SK-N-SH (cell line): ENCODE measurements around the gene SH2D3A. TPM values are rescaled to one million over a fixed set of nuclear protein-coding genes. Genes with fewer than 3 reads are reported as not detected.

Experiments
- CTCF ChIA-PET: fragments of 300-600, 350-600 bp; formaldehyde crosslinking; extraction: SDS; loops from one replicate; lab custom pipeline; 2021; lab: Yijun Ruan, JAX
- POLR2A ChIA-PET: fragments of 350-600 bp; sonication (Branson Sonifier 250); formaldehyde crosslinking; extraction: SDS; loops from one replicate; lab custom pipeline; 2020; ENCODE audit warnings: antibody characterized with exemption, inconsistent platforms; lab: Yijun Ruan, JAX
- DNase-seq: peaks from one replicate; pipeline ENCODE4 v3.0.0; 2012
- H2AFZ ChIP-seq: fragments of 200-600 bp; sonication (generic); 2 replicates; pipeline ENCODE4 v1.8.1; 2016; ENCODE audit warnings: antibody characterized with exemption, mild to moderate bottlenecking, low read depth
- H3F3A ChIP-seq: fragments of 200-600 bp; sonication (generic); replicated peaks from 2 replicates; pipeline ENCODE3; 2016; ENCODE audit warnings: antibody characterized with exemption, mild to moderate bottlenecking; ENCODE audit not compliant: insufficient read depth
- H3K27ac ChIP-seq, 2 experiments: fragments of 200-500 bp in 1 of 2; fragments of 200-600 bp in 1 of 2; sonication (Bioruptor generic) in 1 of 2; sonication (generic), shearing (Covaris generic) in 1 of 2; 2 replicates each; pipeline versions ENCODE4 v1.5.1 to v1.6.1; 2014 to 2016; ENCODE audit warnings: low read depth in 2 of 2, inconsistent platforms in 1 of 2, low read length in 1 of 2, mild to moderate bottlenecking in 1 of 2, mixed read lengths in 1 of 2
- H3K27me3 ChIP-seq: fragments of 200-600 bp; sonication (generic), shearing (Covaris generic); 2 replicates; pipeline ENCODE4 v1.6.1; 2016; ENCODE audit warnings: mixed run types; ENCODE audit not compliant: insufficient read depth
- H3K36me3 ChIP-seq, 2 experiments: fragments of 200-500 bp in 1 of 2; fragments of 200-600 bp in 1 of 2; sonication (Bioruptor generic) in 1 of 2; sonication (generic) in 1 of 2; replicated peaks in 1 of 2; 2 replicates each; pipeline versions ENCODE3 to v1.5.1; 2014 to 2016; ENCODE audit warnings: low read length in 1 of 2, mild to moderate bottlenecking in 1 of 2; ENCODE audit not compliant: insufficient read depth in 2 of 2, control insufficient read depth in 1 of 2
- H3K4me1 ChIP-seq, 2 experiments: fragments of 200-500 bp in 1 of 2; fragments of 200-600 bp in 1 of 2; sonication (Bioruptor generic) in 1 of 2; sonication (generic), shearing (Covaris generic) in 1 of 2; 2 replicates each; pipeline versions ENCODE4 v1.5.1 to v1.6.1; 2014 to 2016; ENCODE audit warnings: low read depth in 1 of 2, low read length in 1 of 2, mixed run types in 1 of 2; ENCODE audit not compliant: insufficient read depth in 2 of 2, control insufficient read depth in 1 of 2
- H3K4me2 ChIP-seq: fragments of 200-600 bp; sonication (generic), shearing (Covaris generic); 2 replicates; pipeline ENCODE4 v1.6.1; 2017; ENCODE audit warnings: mixed run types
- H3K4me3 ChIP-seq, 2 experiments: fragments of 200-500 bp in 1 of 2; fragments of 200-600 bp in 1 of 2; sonication (Bioruptor generic) in 1 of 2; sonication (generic), shearing (Covaris generic) in 1 of 2; 2 replicates each; pipeline versions ENCODE4 v1.5.1 to v1.8.1; 2014 to 2016; ENCODE audit warnings: low read depth in 2 of 2, inconsistent platforms in 1 of 2, low read length in 1 of 2, mild to moderate bottlenecking in 1 of 2, mixed read lengths in 1 of 2, moderate library complexity in 1 of 2
- H3K79me2 ChIP-seq: fragments of 200-600 bp; sonication (generic); 2 replicates; pipeline ENCODE4 v1.8.1; 2017; ENCODE audit warnings: mild to moderate bottlenecking; ENCODE audit not compliant: insufficient read depth
- H3K9ac ChIP-seq: fragments of 200-600 bp; sonication (generic); 2 replicates; pipeline ENCODE4 v1.6.1; 2017; ENCODE audit warnings: mixed run types
- H3K9me2 ChIP-seq: fragments of 200-600 bp; sonication (generic); 2 replicates; pipeline ENCODE4 v1.6.1; 2017; ENCODE audit warnings: mixed run types
- H3K9me3 ChIP-seq: fragments of 200-600 bp; sonication (generic); 2 replicates; pipeline ENCODE4 v1.6.1; 2017; ENCODE audit warnings: mixed run types, mild to moderate bottlenecking, moderate library complexity
- H4K20me1 ChIP-seq: fragments of 200-600 bp; sonication (generic); 2 replicates; pipeline ENCODE4 v1.6.1; 2017; ENCODE audit warnings: mild to moderate bottlenecking, mixed run types; ENCODE audit not compliant: insufficient read depth
- ELF1 ChIP-seq: IDR thresholded peaks from 2 replicates; pipeline ENCODE4 v1.4.0; 2012
- EP300 ChIP-seq, 2 experiments: IDR thresholded peaks; 2 replicates each; pipeline versions ENCODE4 v1.4.0 to v1.6.1; 2012; ENCODE audit warnings: borderline replicate concordance in 1 of 2, low read depth in 1 of 2, low read length in 1 of 2
- FOSL2 ChIP-seq: IDR thresholded peaks from 2 replicates; pipeline ENCODE4 v1.4.0; 2012; ENCODE audit warnings: low read depth, mild to moderate bottlenecking, moderate library complexity, borderline replicate concordance
- FOXJ3 ChIP-seq: sonication (generic); formaldehyde crosslinking; IDR thresholded peaks from 2 replicates; pipeline ENCODE4 v1.5.1; 2020; ENCODE audit warnings: mild to moderate bottlenecking, missing genetic modification reagents
- FOXM1 ChIP-seq: IDR thresholded peaks from 2 replicates; pipeline ENCODE4 v1.4.0; 2012; ENCODE audit warnings: low read depth, mild to moderate bottlenecking
- GABPA ChIP-seq: IDR thresholded peaks from 2 replicates; pipeline ENCODE4 v1.4.0; 2012; ENCODE audit warnings: low read depth, mild to moderate bottlenecking
- GATA2 ChIP-seq: sonication (generic); formaldehyde crosslinking; IDR thresholded peaks from 2 replicates; pipeline ENCODE4 v1.5.0; 2020; ENCODE audit warnings: mild to moderate bottlenecking, missing genetic modification reagents
- IRF3 ChIP-seq: fragments of 150-350 bp; IDR thresholded peaks from 2 replicates; pipeline ENCODE4 v1.6.1; 2016; ENCODE audit warnings: mild to moderate bottlenecking, low read depth, low read length
- JUND ChIP-seq: IDR thresholded peaks from 2 replicates; pipeline ENCODE4 v1.4.0; 2012
- NFIC ChIP-seq: IDR thresholded peaks from 2 replicates; pipeline ENCODE4 v1.4.0; 2012; ENCODE audit warnings: borderline replicate concordance
- PBX3 ChIP-seq: IDR thresholded peaks from 2 replicates; pipeline ENCODE4; 2012
- RAD21 ChIP-seq: IDR thresholded peaks from 2 replicates; pipeline ENCODE4 v1.6.1; 2012; ENCODE audit warnings: mild to moderate bottlenecking, low read length
- RCOR1 ChIP-seq: fragments of 150-350 bp; IDR thresholded peaks from 2 replicates; pipeline ENCODE4 v1.6.1; 2017; ENCODE audit warnings: antibody characterized with exemption, low read length
- REST ChIP-seq: IDR thresholded peaks from 2 replicates; pipeline ENCODE4 v1.6.1; 2012; ENCODE audit warnings: mild to moderate bottlenecking, low read depth, low read length, moderate library complexity
- SMC3 ChIP-seq: IDR thresholded peaks from 2 replicates; pipeline ENCODE4 v1.6.1; 2012; ENCODE audit warnings: low read depth, low read length, improper control_type of control experiment
- WGBS: methylation state at CpG from one replicate; pipeline ENCODE4 v1.1.6; 2017; ENCODE audit warnings: low lambda C conversion rate; 5-methylcytosine and 5-hydroxymethylcytosine counted together
- polyA plus RNA-seq, 3 experiments: library from polyadenylated mRNA; depleted of rRNA; stranded (reverse); fragments of >200 nt; gene quantifications; 2 replicates each; pipeline ENCODE4 v1.2.3, GENCODE V29; 2012

The SH2D3A gene
- polyA plus RNA-seq, 1 of the 3 experiments (the other 2 are of a cell fraction), result 0.35 TPM

- POLR2A ChIA-PET, result no interaction called here
- H3K9me3 ChIP-seq, result no peaks in the 10 kb centered on the region
- peaks cover 26% of the 10 kb centered on the region for H3K27me3 ChIP-seq
- no peak overlapping the region for H2AFZ ChIP-seq
- H3K9me2 ChIP-seq, result no peaks in the 10 kb centered on the region
- no peak for TF ChIP-seq JUND
- TF ChIP-seq FOXJ3 (CRISPR knock-in tag), result no peak
- TF ChIP-seq SMC3, result no peak
- no peak for TF ChIP-seq IRF3
- no peak for TF ChIP-seq GABPA
- no peak for TF ChIP-seq EP300 (IDR thresholded peaks at IDR 0.05; ENCODE audit: borderline replicate concordance in 1 of 2, low read depth in 1 of 2, low read length in 1 of 2)
- TF ChIP-seq REST, result no peak
- TF ChIP-seq PBX3, result no peak
- TF ChIP-seq ELF1, result no peak
- no peak for TF ChIP-seq FOSL2
- no peak for DNase-seq
- 45% methylated on average over 4 of the region's 6 CpGs for WGBS
- H3K79me2 ChIP-seq, result no peaks in the 10 kb centered on the region
- H3K4me1 ChIP-seq, result no peaks in the 10 kb centered on the region
- no peak overlapping the region for H3K4me2 ChIP-seq
- H3K9ac ChIP-seq, result no peak overlapping the region
- no peaks in the 10 kb centered on the region for H3K36me3 ChIP-seq
- no peaks in the 10 kb centered on the region for H4K20me1 ChIP-seq
- CTCF ChIA-PET, result no interaction called here
- H3K4me3 ChIP-seq, result no peak overlapping the region
- H3F3A ChIP-seq, result peaks cover 6% of the 10 kb centered on the region
- no peak overlapping the region for H3K27ac ChIP-seq
These were observed 47.7 kb downstream of the SH2D3A start for GRCh38 chr19:6719540-6719861.

GRCh38 chr19:6718741-6719539 lies 48.3 kb downstream of the SH2D3A start:
- Histone ChIP-seq H3K36me3 (no peaks in the 10 kb centered on the region), H3K4me2 (no peak overlapping the region), H4K20me1 (no peaks in the 10 kb centered on the region), H3K27ac (no peak overlapping the region), H3K4me1 (no peaks in the 10 kb centered on the region), H3K4me3 (no peak overlapping the region), H3K9me3 (no peaks in the 10 kb centered on the region), H3K79me2 (no peaks in the 10 kb centered on the region), H3K9me2 (no peaks in the 10 kb centered on the region), H3K27me3 (peaks cover 27% of the 10 kb centered on the region), H3F3A (peaks cover 6% of the 10 kb centered on the region), H3K9ac (no peak overlapping the region), H2AFZ (no peak overlapping the region)
- TF ChIP-seq NFIC (no peak), RAD21 (no peak), GATA2 (CRISPR knock-in tag) (no peak), FOXM1 (no peak), RCOR1 (no peak), ELF1 (no peak), SMC3 (no peak)
- CTCF ChIA-PET, result no interaction called here
- peak; percentile 75 for DNase-seq
- POLR2A ChIA-PET, result no interaction called here
- 20% methylated on average over 8 of the region's 21 CpGs for WGBS
